Activated CD4-positive, alpha-beta T cell treated with anti-CD3 and anti-CD28 coated beads for 24 hours (primary cell): ENCODE data around the gene ZNF497.
"Not testable (repeated sequence)": the region's sequence is repeated elsewhere in the genome, so short reads cannot be mapped to it uniquely, and the experiment has no call there.

Experiments used
- DNase-seq, 2 donors: peaks; one replicate each; pipeline ENCODE4 v3.0.0-alpha.2; 2020; ENCODE audit warnings: low read depth in 2 of 2

Gene ZNF497

GRCh38 chr19:58362272-58362994, at the start of gene ZNF497:
Gene ZNF497 (minus strand): TSS chr19:58362751. CDS start chr19:58357635, 5,116 bp downstream.
- peak; percentile 91 to 98 for DNase-seq

- DNase-seq = no peak
Observed at GRCh38 chr19:58409010-58409790, 46.6 kb upstream of the ZNF497 start.

- DNase-seq = peak; percentile 92 to 93
Observed at GRCh38 chr19:58408152-58409009, 45.8 kb upstream of the ZNF497 start, which contains the start of gene ZNF584. Gene ZNF584 (plus strand): TSS chr19:58408649. CDS start chr19:58409148, 499 bp downstream.

GRCh38 chr19:58407658-58408151, 45.2 kb upstream of the ZNF497 start:
- no peak for DNase-seq

- no peak for DNase-seq
Observed at GRCh38 chr19:58406818-58407657, 44.5 kb upstream of the ZNF497 start.

- DNase-seq = not testable (repeated sequence)
Observed at GRCh38 chr19:58403920-58404478, 41.4 kb upstream of the ZNF497 start.

GRCh38 chr19:58401840-58402421, 39.4 kb upstream of the ZNF497 start:
- no peak for DNase-seq

- DNase-seq = peak; percentile 98
Observed at GRCh38 chr19:58400916-58401839, 38.6 kb upstream of the ZNF497 start.

GRCh38 chr19:58400316-58400915, 37.9 kb upstream of the ZNF497 start:
- no peak for DNase-seq

- no peak for DNase-seq
Observed at GRCh38 chr19:58399903-58400302, 37.4 kb upstream of the ZNF497 start.

- no peak for DNase-seq
Observed at GRCh38 chr19:58398545-58398944, 36.0 kb upstream of the ZNF497 start.

- no peak for DNase-seq
Observed at GRCh38 chr19:58398087-58398486, 35.5 kb upstream of the ZNF497 start.

- no peak for DNase-seq
Observed at GRCh38 chr19:58397533-58398037, 35.0 kb upstream of the ZNF497 start.

GRCh38 chr19:58396691-58397532, 34.4 kb upstream of the ZNF497 start:
- no peak for DNase-seq

- no peak for DNase-seq
Observed at GRCh38 chr19:58395979-58396627, 33.6 kb upstream of the ZNF497 start.

- no peak for DNase-seq
Observed at GRCh38 chr19:58395220-58395978, 32.8 kb upstream of the ZNF497 start, which contains the start of gene RNF225. Gene RNF225 (plus strand): TSS chr19:58395656. CDS start chr19:58396090, 434 bp downstream.
